DOHH2 (cell line): ENCODE measurements around the gene DNAI2.

ENCODE experiments used
- H3F3A ChIP-seq: fragments of 200-600 bp; sonication (generic), shearing (Covaris generic); 2 replicates; pipeline ENCODE4 v1.6.0; 2016; ENCODE audit warnings: antibody characterized with exemption, mild to moderate bottlenecking; ENCODE audit not compliant: control insufficient read depth, insufficient read depth
- H3K27ac ChIP-seq: fragments of 200-600 bp; sonication (generic); 2 replicates; pipeline ENCODE4 v1.5.1; 2014; ENCODE audit warnings: low read depth, mild to moderate bottlenecking, low read length, moderate library complexity
- H3K27me3 ChIP-seq: fragments of 200-600 bp; sonication (generic); 2 replicates; pipeline ENCODE4 v1.6.1; 2014; ENCODE audit warnings: mild to moderate bottlenecking, low read length, mixed read lengths; ENCODE audit not compliant: control insufficient read depth
- H3K36me3 ChIP-seq: fragments of 200-600 bp; sonication (generic); 2 replicates; pipeline ENCODE4 v1.6.1; 2014; ENCODE audit warnings: mild to moderate bottlenecking, low read length, moderate library complexity, mixed read lengths; ENCODE audit not compliant: control insufficient read depth
- H3K4me1 ChIP-seq: fragments of 200-600 bp; sonication (generic); 2 replicates; pipeline ENCODE4 v1.6.1; 2014; ENCODE audit warnings: mild to moderate bottlenecking, low read length, mixed read lengths; ENCODE audit not compliant: control insufficient read depth
- H3K4me2 ChIP-seq: fragments of 200-600 bp; sonication (generic); 2 replicates; pipeline ENCODE4 v1.6.0; 2014; ENCODE audit warnings: mild to moderate bottlenecking, low read length, moderate library complexity
- H3K4me3 ChIP-seq: fragments of 200-600 bp; sonication (generic); 2 replicates; pipeline ENCODE4 v1.5.1; 2014; ENCODE audit warnings: mild to moderate bottlenecking, low read length, mixed read lengths
- H3K79me2 ChIP-seq: fragments of 200-600 bp; sonication (generic); 2 replicates; pipeline ENCODE4 v1.6.1; 2014; ENCODE audit warnings: mild to moderate bottlenecking, low read length, mixed read lengths; ENCODE audit not compliant: control insufficient read depth
- H3K9me2 ChIP-seq: fragments of 200-600 bp; sonication (generic); replicated peaks from 2 replicates; pipeline ENCODE4 v1.6.1; 2014; ENCODE audit warnings: mild to moderate bottlenecking, low read length, mixed read lengths; ENCODE audit not compliant: control insufficient read depth
- H3K9me3 ChIP-seq: fragments of 200-600 bp; sonication (generic); 2 replicates; pipeline ENCODE4 v1.6.1; 2014; ENCODE audit warnings: antibody characterized with exemption, low read length, mixed read lengths; ENCODE audit not compliant: control insufficient read depth, insufficient read depth
- H4K20me1 ChIP-seq: fragments of 200-600 bp; sonication (generic); 2 replicates; pipeline ENCODE4 v1.6.0; 2014; ENCODE audit warnings: low read depth, mild to moderate bottlenecking, antibody characterized with exemption, low read length, moderate library complexity; ENCODE audit not compliant: control insufficient read depth, insufficient read depth
- EZH2phosphoT487 ChIP-seq: fragments of 200-600 bp; sonication (generic); IDR thresholded peaks from 2 replicates; pipeline ENCODE4 v1.6.1; 2017; ENCODE audit warnings: borderline replicate concordance, mild to moderate bottlenecking, antibody characterized with exemption, low read length, moderate library complexity, mixed read lengths
- TF ChIP-seq, protein P1 (sequence below): fragments of 200-600 bp; sonication (generic); IDR thresholded peaks from one replicate; pipeline ENCODE4 v1.5.1; 2014; ENCODE audit warnings: antibody characterized with exemption, mild to moderate bottlenecking, low read depth, low read length; ENCODE audit not compliant: poor library complexity, severe bottlenecking

The DNAI2 gene

DNA sequence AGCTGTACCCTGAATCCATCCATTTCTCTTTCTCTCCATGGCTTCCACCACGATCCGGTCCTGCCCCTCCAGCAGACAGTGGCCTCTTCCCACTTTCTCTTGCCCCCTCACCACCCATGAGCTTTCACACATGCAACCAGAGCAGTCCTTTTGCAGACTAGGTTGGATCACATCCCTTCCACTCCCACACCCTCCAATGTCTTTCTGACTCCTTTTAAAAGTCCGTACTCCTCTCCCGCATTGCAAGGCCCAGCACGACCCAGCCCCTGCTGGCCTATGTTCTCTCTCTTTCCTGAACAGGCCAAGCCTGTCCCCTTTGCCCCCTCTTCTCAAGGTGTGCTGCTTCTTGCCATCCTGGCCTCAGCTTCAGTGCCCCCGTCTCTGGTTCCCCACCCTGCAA lies 22.5 kb upstream of the DNAI2 start:
- no peaks in the 10 kb centered on the region for H3F3A ChIP-seq
- H3K4me1 ChIP-seq, result no peaks in the 10 kb centered on the region
- no peak overlapping the region for H3K4me3 ChIP-seq
- no peak overlapping the region for H3K4me2 ChIP-seq
- H3K79me2 ChIP-seq, result no peaks in the 10 kb centered on the region
- H3K36me3 ChIP-seq, result no peaks in the 10 kb centered on the region
- no peaks in the 10 kb centered on the region for H3K27me3 ChIP-seq
- H3K9me3 ChIP-seq, result peaks cover under 1% of the 10 kb centered on the region; the same call in 1 of the 2 replicates
- H4K20me1 ChIP-seq, result no peaks in the 10 kb centered on the region
- no peaks in the 10 kb centered on the region for H3K9me2 ChIP-seq
- TF ChIP-seq, protein P1, sequence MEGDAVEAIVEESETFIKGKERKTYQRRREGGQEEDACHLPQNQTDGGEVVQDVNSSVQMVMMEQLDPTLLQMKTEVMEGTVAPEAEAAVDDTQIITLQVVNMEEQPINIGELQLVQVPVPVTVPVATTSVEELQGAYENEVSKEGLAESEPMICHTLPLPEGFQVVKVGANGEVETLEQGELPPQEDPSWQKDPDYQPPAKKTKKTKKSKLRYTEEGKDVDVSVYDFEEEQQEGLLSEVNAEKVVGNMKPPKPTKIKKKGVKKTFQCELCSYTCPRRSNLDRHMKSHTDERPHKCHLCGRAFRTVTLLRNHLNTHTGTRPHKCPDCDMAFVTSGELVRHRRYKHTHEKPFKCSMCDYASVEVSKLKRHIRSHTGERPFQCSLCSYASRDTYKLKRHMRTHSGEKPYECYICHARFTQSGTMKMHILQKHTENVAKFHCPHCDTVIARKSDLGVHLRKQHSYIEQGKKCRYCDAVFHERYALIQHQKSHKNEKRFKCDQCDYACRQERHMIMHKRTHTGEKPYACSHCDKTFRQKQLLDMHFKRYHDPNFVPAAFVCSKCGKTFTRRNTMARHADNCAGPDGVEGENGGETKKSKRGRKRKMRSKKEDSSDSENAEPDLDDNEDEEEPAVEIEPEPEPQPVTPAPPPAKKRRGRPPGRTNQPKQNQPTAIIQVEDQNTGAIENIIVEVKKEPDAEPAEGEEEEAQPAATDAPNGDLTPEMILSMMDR, result no peak
- TF ChIP-seq EZH2phosphoT487, result no peak
- H3K27ac ChIP-seq, result no peak overlapping the region

DNA sequence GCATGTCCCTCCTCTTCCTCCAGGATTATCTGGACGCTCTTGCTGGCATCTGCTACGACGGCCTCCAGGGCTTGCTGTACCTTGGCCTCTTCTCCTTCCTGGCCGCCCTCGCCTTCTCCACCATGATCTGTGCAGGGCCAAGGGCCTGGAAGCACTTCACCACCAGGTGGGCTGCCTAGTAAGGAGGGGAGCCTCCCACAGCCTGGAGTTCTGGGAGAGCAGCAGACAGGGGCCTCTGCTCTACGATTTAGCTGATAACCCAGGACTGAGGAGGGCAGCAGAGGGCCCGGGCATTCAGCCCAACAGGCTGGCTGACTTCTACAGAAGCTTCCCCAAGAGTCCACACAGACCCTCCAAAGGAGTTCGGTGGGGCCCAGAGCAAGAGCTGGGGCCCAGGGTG lies 21.8 kb upstream of the DNAI2 start:
- H3K4me3 ChIP-seq, result no peak overlapping the region
- no peaks in the 10 kb centered on the region for H3K27me3 ChIP-seq
- H3K9me3 ChIP-seq, result no peaks in the 10 kb centered on the region
- H3K27ac ChIP-seq, result no peak overlapping the region
- H3F3A ChIP-seq, result no peaks in the 10 kb centered on the region
- H4K20me1 ChIP-seq, result no peaks in the 10 kb centered on the region
- no peak overlapping the region for H3K4me2 ChIP-seq
- H3K9me2 ChIP-seq, result no peaks in the 10 kb centered on the region
- H3K79me2 ChIP-seq, result no peaks in the 10 kb centered on the region
- no peaks in the 10 kb centered on the region for H3K36me3 ChIP-seq
- TF ChIP-seq, protein P1, result no peak
- TF ChIP-seq EZH2phosphoT487, result no peak
- no peaks in the 10 kb centered on the region for H3K4me1 ChIP-seq

DNA sequence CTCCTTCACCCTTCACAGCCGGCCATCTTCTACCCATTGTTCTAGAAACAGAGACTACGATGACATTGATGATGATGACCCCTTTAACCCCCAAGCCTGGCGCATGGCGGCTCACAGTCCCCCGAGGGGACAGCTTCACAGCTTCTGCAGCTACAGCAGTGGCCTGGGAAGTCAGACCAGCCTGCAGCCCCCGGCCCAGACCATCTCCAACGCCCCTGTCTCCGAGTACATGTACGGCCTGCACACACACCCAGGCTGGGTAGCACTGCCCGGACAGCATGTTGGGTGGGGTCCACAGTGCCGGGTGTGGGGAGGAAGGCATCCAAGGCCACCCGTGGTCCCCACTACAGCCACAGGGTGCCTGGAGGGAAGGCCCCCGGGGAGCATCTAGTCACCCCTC lies 21.0 kb upstream of the DNAI2 start:
- no peaks in the 10 kb centered on the region for H3K27me3 ChIP-seq
- no peaks in the 10 kb centered on the region for H3F3A ChIP-seq
- H4K20me1 ChIP-seq, result no peaks in the 10 kb centered on the region

More for the DNA sequence above, 21.0 kb upstream of the DNAI2 start:
- Histone ChIP-seq H3K4me2 (no peak overlapping the region), H3K27ac (no peak overlapping the region), H3K9me2 (no peaks in the 10 kb centered on the region), H3K79me2 (no peaks in the 10 kb centered on the region), H3K4me1 (no peaks in the 10 kb centered on the region), H3K9me3 (no peaks in the 10 kb centered on the region), H3K36me3 (no peaks in the 10 kb centered on the region), H3K4me3 (no peak overlapping the region)
- TF ChIP-seq, protein P1, result no peak
- TF ChIP-seq EZH2phosphoT487, result no peak
